Right atrium auricular region (tissue), 2 donors: ENCODE results near the gene SMYD3. TPM values are rescaled to one million over a fixed set of nuclear protein-coding genes. Genes with fewer than 3 reads are reported as not detected.

ENCODE experiments used
- DNase-seq: peaks from one replicate; pipeline ENCODE4 v3.0.0-alpha.2; 2019; ENCODE audit warnings: low spot score
- H3K27ac ChIP-seq, 2 donors: fragments of 200-600 bp; sonication (generic); 1 replicate in 1 of 2; 2 replicates in 1 of 2; pipeline ENCODE4 v1.5.1; 2016 to 2019
- H3K27me3 ChIP-seq, 2 donors: fragments of 200-600 bp; sonication (generic); one replicate each; pipeline versions ENCODE4 v1.5.1 to v1.6.0; 2017 to 2019
- H3K36me3 ChIP-seq: fragments of 200-600 bp; sonication (generic); one replicate; pipeline ENCODE4 v1.5.1; 2016
- H3K4me1 ChIP-seq, 2 donors: fragments of 200-600 bp; sonication (generic); one replicate each; pipeline versions ENCODE4 v1.5.1 to v1.6.0; 2017 to 2019
- H3K4me3 ChIP-seq, 2 donors: fragments of 200-600 bp; sonication (generic); 1 replicate in 1 of 2; 2 replicates in 1 of 2; pipeline ENCODE4 v1.5.1; 2017 to 2019; ENCODE audit warnings: mild to moderate bottlenecking in 1 of 2, moderate library complexity in 1 of 2
- H3K9me3 ChIP-seq, 2 donors: fragments of 200-600 bp; sonication (generic); one replicate each; pipeline ENCODE4 v1.5.1; 2019
- total RNA-seq, 2 donors: library from RNA; depleted of rRNA; stranded (reverse); fragments of >200 nt; gene quantifications; one replicate each; pipeline ENCODE4 v1.1.0, GENCODE V29; 2016
- TF ChIP-seq, protein P1 (sequence below), 2 donors: fragments of 200-600 bp; sonication (generic); IDR thresholded peaks; one replicate each; pipeline ENCODE4 v1.5.1; 2019; ENCODE audit warnings: antibody characterized with exemption in 2 of 2

SMYD3 gene
- total RNA-seq, 2 donors from 2014 or later = 7.9 to 8.5 TPM

DNA sequence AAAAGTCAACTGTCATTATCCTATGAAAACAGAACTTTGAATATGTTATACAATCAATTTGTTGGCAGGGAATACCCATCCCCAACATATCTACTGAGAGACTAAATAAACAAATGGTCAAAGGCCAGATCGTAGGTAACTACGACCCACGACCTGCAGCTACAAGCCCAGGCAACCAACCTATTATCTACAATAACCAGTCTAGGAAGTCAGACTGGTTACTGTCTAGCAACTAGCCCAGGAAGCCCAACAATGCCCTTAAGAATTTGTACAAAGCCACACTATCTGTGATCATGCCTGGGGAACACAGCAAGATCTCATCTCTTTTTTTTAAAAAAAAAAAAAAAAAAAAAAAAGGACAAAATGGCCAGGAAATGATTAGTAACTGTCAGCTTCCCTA is 58.7 kb downstream of the SMYD3 start:
- no peaks in the 10 kb centered on the region for H3K27me3 ChIP-seq
- no peaks in the 10 kb centered on the region for H3K4me1 ChIP-seq
- DNase-seq = no peak
- TF ChIP-seq, protein P1, sequence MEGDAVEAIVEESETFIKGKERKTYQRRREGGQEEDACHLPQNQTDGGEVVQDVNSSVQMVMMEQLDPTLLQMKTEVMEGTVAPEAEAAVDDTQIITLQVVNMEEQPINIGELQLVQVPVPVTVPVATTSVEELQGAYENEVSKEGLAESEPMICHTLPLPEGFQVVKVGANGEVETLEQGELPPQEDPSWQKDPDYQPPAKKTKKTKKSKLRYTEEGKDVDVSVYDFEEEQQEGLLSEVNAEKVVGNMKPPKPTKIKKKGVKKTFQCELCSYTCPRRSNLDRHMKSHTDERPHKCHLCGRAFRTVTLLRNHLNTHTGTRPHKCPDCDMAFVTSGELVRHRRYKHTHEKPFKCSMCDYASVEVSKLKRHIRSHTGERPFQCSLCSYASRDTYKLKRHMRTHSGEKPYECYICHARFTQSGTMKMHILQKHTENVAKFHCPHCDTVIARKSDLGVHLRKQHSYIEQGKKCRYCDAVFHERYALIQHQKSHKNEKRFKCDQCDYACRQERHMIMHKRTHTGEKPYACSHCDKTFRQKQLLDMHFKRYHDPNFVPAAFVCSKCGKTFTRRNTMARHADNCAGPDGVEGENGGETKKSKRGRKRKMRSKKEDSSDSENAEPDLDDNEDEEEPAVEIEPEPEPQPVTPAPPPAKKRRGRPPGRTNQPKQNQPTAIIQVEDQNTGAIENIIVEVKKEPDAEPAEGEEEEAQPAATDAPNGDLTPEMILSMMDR (IDR thresholded peaks at IDR 0.05) = no peak
- H3K4me3 ChIP-seq = no peak overlapping the region
- no peaks in the 10 kb centered on the region for H3K36me3 ChIP-seq
- H3K9me3 ChIP-seq = no peaks in the 10 kb centered on the region
- H3K27ac ChIP-seq = no peak overlapping the region

DNA sequence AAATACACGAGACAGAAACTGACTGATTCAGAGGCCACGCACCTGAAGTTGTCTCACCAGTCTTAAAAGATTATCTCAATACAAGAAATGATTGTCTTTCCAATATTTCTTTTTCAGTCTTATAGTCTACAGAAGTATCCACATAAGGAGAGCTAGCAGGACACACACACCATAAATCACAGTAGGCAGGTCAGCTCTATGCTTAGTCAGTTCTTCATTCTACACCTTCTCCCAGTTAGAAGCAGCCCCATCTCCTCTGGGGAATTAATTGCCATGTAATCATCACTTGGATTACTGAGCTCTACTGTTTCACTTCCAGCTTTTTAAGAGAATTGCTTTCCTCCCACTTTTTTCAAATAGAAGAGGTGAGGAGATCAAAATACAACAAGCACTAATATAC is 59.6 kb downstream of the SMYD3 start:
- H3K4me3 ChIP-seq = no peak overlapping the region
- no peaks in the 10 kb centered on the region for H3K9me3 ChIP-seq
- H3K27ac ChIP-seq = no peak overlapping the region
- DNase-seq = no peak
- TF ChIP-seq, protein P1 (IDR thresholded peaks at IDR 0.05) = no peak
- H3K27me3 ChIP-seq = no peaks in the 10 kb centered on the region
- H3K36me3 ChIP-seq = no peaks in the 10 kb centered on the region
- no peaks in the 10 kb centered on the region for H3K4me1 ChIP-seq

DNA sequence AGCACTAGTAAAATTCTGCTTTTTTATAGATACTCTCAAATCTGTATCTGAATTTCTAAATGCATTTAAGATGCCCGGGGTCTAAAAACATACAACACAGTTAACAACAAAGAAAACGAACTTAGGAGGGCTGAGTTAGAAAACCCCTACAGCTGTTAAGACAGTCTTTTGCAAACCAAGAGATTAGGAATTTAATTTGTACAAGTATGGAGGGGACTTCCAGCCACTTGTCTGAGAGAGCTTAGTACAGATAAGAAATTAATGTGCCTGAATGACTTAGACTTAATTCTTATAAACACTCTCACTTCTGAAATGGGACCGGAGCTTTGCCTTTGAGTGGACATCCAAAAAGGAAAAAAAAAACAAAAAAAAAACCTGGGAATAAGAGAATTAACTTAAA is 61.6 kb downstream of the SMYD3 start:
- TF ChIP-seq, protein P1 (IDR thresholded peaks at IDR 0.05) = no peak
- DNase-seq = no peak
- Histone ChIP-seq H3K9me3 (no peaks in the 10 kb centered on the region), H3K4me3 (no peak overlapping the region), H3K4me1 (no peaks in the 10 kb centered on the region), H3K27me3 (no peaks in the 10 kb centered on the region), H3K36me3 (no peaks in the 10 kb centered on the region), H3K27ac (no peak overlapping the region)

DNA sequence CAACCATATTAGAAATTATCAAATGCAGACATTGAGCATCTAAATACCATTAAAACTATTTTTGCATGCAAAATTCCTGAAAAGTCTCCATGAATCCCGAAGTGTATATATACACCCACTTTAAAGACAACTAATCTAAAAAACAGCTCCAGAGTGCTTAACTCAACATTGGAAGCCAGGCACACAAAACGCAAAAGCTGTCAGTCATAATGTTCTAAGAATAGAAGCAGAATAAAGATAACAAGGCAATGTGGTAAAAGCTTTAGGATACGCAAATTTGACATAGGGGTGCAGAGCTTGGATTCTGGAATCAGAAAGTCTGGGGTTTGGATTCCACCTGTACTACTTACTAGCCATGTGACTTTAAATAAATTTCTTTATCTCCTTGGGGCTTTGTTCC is 62.5 kb downstream of the SMYD3 start:
- TF ChIP-seq, protein P1 (IDR thresholded peaks at IDR 0.05) = no peak

DNA sequence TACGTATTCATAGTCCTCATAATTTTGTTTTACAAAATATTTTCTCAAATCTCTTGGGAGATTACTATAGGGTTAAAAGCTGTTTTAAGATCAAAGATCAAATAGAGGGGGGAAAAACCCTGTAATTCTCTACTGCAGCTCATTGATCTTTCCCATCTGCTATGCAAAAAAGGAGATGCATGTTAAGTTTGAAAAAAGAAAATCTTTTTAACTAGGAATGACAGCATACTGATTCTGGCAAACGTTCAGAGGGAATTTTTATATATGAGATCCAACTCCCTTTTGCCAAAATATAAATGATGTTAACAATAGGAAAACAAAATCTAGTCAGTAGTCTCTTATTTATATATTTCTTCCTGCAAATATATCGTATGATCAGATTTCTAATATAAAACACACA is 69.1 kb downstream of the SMYD3 start:
- H3K36me3 ChIP-seq = no peaks in the 10 kb centered on the region
- H3K27me3 ChIP-seq = no peaks in the 10 kb centered on the region
- H3K27ac ChIP-seq = no peak overlapping the region
- H3K4me3 ChIP-seq = no peak overlapping the region
- H3K9me3 ChIP-seq = no peaks in the 10 kb centered on the region
- no peak for DNase-seq
- no peaks in the 10 kb centered on the region for H3K4me1 ChIP-seq
- TF ChIP-seq, protein P1 (IDR thresholded peaks at IDR 0.05) = no peak

More for the DNA sequence above, 62.5 kb downstream of the SMYD3 start:
- Histone ChIP-seq H3K4me3 (no peak overlapping the region), H3K4me1 (no peaks in the 10 kb centered on the region), H3K27me3 (no peaks in the 10 kb centered on the region), H3K27ac (no peak overlapping the region), H3K9me3 (no peaks in the 10 kb centered on the region), H3K36me3 (no peaks in the 10 kb centered on the region)
- no peak for DNase-seq

DNA sequence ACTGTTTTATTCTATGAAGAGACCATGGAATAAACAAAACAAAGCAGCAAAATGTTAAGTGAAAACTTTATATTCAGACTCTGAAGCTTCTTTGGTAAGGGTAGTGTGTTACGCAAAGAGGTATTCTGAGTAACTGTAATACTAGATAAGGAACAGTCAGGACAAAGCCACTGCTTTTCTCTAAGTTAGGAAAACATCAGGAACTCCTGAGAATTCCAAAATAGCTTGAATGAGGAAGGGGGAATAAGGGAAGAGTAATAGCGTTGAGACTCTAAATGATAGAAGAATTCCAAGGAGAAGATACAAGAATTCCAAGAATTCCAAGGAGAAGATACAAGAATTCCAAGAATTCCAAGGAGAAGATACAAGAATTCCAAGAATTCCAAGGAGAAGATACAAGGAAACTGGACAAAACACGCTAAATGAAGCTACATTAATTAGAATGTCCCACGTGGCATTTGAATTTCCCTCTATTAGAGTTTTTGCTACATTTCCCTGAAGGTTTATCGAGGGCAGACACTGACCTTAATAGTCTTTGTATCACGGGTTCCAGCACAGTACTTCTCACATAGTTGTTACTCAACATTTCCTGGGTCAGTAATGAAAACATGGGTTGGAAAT is 71.5 kb downstream of the SMYD3 start:
- H3K27ac ChIP-seq = no peak overlapping the region
- H3K4me3 ChIP-seq = no peak overlapping the region
- TF ChIP-seq, protein P1 (IDR thresholded peaks at IDR 0.05) = no peak
- H3K36me3 ChIP-seq = no peaks in the 10 kb centered on the region
- DNase-seq = no peak
- H3K9me3 ChIP-seq = no peaks in the 10 kb centered on the region
- no peaks in the 10 kb centered on the region for H3K27me3 ChIP-seq
- no peaks in the 10 kb centered on the region for H3K4me1 ChIP-seq
